CMK (cell line): Measurements from ENCODE around the gene ARHGEF1.
"Not testable (repeated sequence)": the region's sequence is repeated elsewhere in the genome, so short reads cannot be mapped to it uniquely, and the experiment has no call there.

Experiments used
- DNase-seq: peaks from one replicate; pipeline ENCODE4 v3.0.0-alpha.2; 2010; ENCODE audit warnings: low read depth

ARHGEF1 gene

GRCh38 chr19:41932720-41933332 lies 49.8 kb downstream of the ARHGEF1 start:
- DNase-seq, result no peak

- no peak for DNase-seq
Observed at GRCh38 chr19:41933693-41934426, 50.9 kb downstream of the ARHGEF1 start.

DNA sequence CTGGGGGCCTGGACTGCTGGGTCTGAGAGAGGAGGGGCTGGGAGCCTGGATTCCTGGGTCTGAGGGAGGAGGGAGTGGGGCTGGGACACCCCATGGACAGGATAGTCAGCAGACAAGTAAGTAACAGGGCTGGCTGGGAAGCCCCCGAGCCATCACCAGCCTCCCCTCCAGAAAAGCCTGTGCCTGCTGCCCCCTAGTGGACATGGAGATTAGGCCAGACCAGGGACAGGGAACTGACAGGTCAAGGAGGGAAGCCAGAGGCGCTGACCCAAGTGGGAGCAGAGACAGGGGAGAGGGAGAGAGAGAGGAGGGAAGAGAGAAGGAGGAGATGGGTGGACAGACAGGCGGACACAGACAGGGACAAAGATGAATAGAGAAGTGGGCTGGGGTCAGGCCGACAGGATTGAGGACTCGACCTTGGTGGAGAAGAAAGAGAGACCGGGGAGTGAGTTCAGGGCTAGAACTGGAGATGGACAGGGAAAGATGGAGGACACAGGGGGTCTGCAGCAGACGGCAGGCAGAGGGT lies 51.9 kb downstream of the ARHGEF1 start:
- DNase-seq, result no peak

GRCh38 chr19:41935760-41936415 lies 52.9 kb downstream of the ARHGEF1 start:
- DNase-seq, result no peak

DNA sequence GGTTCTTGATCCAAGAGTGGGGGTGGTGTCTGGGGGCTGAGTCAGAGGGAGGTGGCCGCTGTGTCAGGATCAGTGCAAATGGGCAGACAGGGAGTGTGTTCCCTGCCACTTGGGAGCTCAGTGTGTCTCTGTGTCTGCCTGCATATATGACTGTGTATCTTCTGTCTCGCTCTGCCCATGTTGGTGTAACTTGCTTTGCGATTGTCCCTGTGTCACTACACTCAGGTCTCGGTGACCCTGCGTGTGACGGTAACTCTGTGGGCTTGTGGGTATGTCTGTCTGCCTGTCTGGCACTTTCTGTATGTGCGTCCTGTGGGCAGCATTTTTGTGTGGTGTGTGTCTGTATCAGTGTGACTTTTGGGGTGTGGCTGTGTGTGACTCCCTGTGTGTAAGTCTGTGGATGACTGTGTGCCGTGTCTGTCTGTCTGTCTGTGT lies 53.4 kb downstream of the ARHGEF1 start:
- DNase-seq, result no peak

GRCh38 chr19:41936961-41937360 lies 54.0 kb downstream of the ARHGEF1 start:
- no peak for DNase-seq

GRCh38 chr19:41937525-41938468 lies 54.8 kb downstream of the ARHGEF1 start:
- no peak for DNase-seq

- not testable (repeated sequence) for DNase-seq
Observed at GRCh38 chr19:41939209-41939608, 56.2 kb downstream of the ARHGEF1 start.

DNA sequence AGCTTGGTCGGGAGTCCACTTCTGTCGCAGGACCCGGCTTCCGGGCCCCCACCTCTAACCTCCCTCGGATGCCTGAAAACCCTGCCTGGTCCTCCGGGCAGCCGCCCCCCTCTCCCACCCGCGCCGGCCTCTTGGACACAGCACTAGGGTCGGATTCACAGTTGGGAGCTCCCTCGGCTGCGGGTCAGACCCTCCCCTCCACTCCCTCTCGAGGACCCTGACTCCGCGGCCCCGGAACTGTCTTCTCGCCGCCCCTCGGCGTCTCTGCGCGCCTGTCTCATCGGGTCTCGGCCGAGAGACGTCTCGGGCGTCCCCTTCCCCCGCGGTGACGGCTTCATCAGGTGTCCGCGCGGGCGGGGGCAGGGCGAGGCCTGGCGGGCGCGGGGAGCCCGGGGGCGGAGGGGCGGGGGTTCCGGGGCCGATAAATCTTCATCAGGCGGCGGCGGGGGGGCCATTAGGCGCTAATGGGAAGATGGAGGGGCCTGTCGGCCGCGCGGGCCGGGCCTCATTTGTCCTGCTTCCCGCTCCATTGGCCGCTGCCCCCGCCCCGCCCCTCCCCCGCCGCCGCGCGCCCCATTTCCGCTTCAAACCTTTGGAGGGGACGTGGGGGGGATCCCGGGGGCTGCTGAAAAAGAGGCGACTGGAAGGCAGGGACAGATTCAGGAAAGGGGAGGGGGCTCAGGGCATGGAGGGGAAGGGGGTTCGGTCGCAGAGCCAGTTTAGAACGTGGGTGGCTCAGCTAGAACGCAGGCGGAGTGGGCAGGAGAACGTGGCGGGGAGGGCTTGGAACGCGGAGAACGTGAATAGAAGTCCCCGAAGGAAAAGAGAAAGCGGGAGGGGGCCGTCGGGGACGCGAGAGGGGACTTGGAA lies 57.1 kb downstream of the ARHGEF1 start:
- no peak for DNase-seq

GRCh38 chr19:41940731-41941409 lies 57.9 kb downstream of the ARHGEF1 start:
- no peak for DNase-seq

GRCh38 chr19:41941410-41942202 lies 58.6 kb downstream of the ARHGEF1 start:
- no peak for DNase-seq

DNA sequence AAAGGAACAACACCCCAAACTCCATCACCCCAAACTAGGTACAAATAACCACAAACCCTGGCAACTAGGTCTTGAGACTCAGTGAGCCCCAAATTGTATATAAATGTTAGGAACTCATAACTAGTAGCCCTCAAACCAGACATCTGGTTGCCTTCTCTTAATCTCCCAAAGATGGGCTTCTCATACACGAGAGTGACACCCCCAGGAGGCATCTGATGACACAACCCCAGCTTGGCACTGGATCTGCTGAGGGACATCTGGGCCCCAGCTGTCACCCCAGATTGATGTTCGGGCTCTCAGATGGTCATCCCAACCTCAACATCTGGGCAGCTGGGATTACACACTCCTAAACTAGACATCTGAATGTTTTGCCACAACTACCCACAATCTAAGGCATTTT lies 61.4 kb downstream of the ARHGEF1 start:
- no peak for DNase-seq

DNA sequence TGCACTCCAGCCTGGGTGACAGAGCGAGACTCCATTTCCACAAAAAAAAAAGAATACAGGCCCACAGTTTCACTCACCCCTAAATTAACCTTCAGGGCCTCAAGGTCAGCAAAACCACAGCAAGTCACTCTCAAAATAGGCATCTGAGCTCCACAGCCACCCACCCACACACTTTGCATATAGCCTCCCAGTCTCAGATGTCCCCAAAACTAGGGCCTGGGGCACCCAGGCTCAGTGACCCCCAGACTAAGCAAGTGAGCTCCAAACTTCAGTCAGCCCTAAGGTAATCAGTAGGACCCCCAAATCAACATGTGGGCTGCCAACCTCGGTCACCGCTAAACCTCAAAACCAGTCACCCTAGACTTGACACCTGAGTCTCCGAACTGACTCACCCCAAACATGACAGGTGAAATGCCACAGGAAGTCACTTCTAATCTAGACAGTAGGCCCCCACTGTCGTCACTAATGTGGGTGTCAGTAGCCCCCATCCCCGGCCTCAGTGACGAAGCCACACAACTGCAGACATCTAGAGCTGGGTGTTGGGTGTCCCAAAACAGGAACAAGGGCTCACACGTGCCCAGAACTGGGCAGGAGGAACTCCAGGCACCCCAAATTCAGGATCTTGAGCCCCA lies 62.3 kb downstream of the ARHGEF1 start:
- no peak for DNase-seq

DNA sequence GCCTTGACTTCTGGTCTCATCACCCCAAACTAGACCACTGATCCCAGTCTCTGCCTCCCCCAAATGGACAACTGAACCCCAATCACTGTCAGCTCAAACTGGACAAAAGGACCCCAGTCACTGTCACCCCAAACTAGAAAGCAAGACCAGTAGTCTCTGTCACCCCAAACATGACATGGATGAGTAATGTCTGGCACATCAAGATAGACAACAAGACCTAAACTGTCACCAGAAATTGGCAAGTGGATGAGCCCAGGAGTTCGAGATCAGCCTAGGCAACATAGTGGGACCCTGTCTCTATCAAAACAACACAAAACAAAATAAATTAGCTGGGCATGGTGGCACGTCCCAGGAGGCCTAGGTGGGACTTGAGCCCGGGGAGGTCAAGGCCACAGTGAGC lies 64.1 kb downstream of the ARHGEF1 start:
- no peak for DNase-seq

DNA sequence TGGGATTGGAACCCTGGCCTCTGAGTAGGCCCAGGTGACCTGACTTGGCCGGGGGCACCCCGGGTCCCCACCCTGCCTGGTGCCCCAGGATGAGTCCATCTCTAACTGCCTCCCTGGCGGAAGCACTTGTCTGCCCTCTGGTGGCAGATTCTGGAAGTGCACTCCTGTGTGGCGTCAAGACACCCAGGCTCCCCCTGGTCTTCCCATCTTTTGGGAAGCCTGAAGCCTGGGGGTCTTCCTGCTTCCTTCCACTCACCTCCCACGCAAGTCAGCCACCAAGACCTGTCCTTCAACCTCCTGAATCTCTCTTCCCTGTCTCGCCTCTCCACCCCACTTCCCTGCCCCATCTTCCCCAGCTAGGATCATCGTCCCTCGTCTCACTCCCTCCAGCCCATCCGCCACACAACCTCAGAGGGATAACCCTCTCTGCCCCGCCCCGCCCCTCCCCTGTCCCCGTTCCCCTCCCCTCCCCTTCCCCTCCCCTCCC lies 68.7 kb downstream of the ARHGEF1 start:
- no peak for DNase-seq

DNA sequence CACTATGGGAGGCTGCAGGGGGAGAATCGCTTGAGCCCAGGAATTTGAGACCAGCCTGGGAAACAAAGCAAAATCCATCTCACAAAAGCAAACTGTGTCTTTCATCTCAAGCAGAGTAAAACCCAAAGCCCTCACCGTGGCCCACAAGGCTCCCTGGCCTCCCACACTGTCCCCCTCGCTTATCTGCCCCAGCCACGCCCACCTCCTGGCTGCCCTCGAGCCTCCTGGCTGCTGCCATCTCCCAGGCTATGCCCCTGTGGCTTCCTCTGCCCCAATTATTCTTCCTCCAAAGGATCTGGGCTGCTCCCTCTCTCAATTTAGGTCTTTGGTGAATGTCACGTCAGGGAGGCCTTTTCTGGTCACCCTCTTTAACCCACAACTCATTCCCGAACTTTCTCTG lies 72.5 kb downstream of the ARHGEF1 start:
- DNase-seq, result no peak

DNA sequence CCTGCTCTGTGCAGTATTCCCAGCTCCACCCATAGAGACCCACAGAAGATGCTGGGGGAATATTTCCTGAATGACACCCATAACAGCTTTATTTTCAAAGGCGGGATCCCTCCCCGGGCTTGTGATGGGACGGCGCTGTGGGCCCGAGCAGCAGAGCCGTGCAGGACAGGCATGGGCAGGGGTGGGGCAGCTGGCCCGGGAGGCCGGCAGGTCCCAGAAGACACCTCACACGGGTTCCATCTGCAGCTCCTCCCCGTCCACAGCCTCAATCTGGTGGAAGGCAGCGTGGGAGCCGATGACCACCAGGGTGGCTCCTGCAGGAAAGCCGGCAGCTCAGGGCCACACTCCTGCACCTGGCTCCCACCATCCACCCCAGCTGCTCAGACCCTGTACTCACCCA lies 73.6 kb downstream of the ARHGEF1 start:
- DNase-seq, result no peak
